Iris pigment epithelial cell (primary cell): ENCODE data around the gene PHF11.
"Not testable (repeated sequence)": the region's sequence is repeated elsewhere in the genome, so short reads cannot be mapped to it uniquely, and the experiment has no call there.

Source experiments
- DNase-seq: peaks from one replicate; pipeline ENCODE4 v3.0.0-alpha.2; 2011; ENCODE audit warnings: low read depth

The PHF11 gene

GRCh38 chr13:49549289-49549688 lies 53.5 kb downstream of the PHF11 start:
- no peak for DNase-seq

- DNase-seq, result no peak
Measured at GRCh38 chr13:49550942-49551644, 55.3 kb downstream of the PHF11 start.

GRCh38 chr13:49553888-49554287 lies 58.1 kb downstream of the PHF11 start:
- no peak for DNase-seq

GRCh38 chr13:49554387-49554786 lies 58.6 kb downstream of the PHF11 start:
- no peak for DNase-seq

- no peak for DNase-seq
Measured at GRCh38 chr13:49559006-49559405, 63.3 kb downstream of the PHF11 start.

GRCh38 chr13:49560270-49561061 lies 64.7 kb downstream of the PHF11 start:
- peak; percentile 87 for DNase-seq

- DNase-seq, result peak; percentile 36
Measured at GRCh38 chr13:49561062-49561410, 65.3 kb downstream of the PHF11 start.

GRCh38 chr13:49563516-49563915 lies 67.8 kb downstream of the PHF11 start:
- DNase-seq, result peak; percentile 67

- DNase-seq, result not testable (repeated sequence)
Measured at GRCh38 chr13:49565461-49565860, 69.7 kb downstream of the PHF11 start.

- no peak for DNase-seq
Measured at GRCh38 chr13:49566461-49566860, 70.7 kb downstream of the PHF11 start.

- DNase-seq, result no peak
Measured at GRCh38 chr13:49567491-49567890, 71.7 kb downstream of the PHF11 start.

- DNase-seq, result peak; percentile 34
Measured at GRCh38 chr13:49569993-49570689, 74.4 kb downstream of the PHF11 start.

- DNase-seq, result no peak
Measured at GRCh38 chr13:49571299-49572240, 75.8 kb downstream of the PHF11 start.
